OCI-M1 (cell line): ENCODE data around the gene FAM174C.

ENCODE experiments used
- DNase-seq: peaks from one replicate; lab custom pipeline; 2025; lab: John Stamatoyannopoulos, UW

The FAM174C gene

DNA sequence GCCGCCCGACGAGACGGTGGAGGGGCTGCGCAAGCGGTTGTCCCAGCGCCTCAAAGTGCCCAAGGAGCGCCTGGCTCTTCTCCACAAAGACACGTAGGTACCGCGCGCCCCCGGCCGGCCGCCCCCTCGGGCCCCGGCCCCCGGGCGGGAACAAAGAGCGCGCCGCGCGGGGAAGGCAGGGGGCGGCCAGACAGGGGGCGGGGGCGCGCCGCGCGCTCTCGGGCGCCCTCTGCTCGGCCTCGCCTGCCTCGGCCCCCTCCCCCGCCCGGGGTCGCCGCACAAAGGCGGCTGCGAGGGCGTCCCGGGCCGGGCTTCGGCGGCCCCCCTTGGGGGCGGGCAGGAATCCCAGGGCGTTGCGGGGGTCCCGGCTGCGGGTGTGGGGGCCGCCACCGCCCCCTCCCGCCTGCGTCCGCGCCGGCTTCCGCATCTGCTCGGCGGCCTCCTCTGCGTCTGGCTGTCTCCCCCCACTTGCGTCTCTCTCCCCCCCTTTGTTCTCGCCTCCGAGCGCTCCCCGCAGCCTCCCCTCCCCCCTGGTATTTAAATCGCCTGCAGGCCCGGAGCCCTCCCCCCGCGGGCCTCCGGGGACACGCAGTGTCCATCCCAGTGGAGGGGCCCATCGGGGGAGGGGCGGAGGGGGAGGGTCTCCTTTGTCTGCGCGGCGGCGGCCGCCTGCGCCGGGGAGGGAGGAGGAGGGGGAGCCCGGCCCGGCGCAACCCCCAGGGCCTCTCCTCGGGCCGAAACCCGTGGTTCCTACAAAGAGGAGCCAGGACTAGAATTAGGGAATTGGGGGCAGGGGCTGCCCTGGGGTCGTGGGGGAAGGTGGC, 24.7 kb upstream of the FAM174C start:
- DNase-seq: peak; percentile 65

DNA sequence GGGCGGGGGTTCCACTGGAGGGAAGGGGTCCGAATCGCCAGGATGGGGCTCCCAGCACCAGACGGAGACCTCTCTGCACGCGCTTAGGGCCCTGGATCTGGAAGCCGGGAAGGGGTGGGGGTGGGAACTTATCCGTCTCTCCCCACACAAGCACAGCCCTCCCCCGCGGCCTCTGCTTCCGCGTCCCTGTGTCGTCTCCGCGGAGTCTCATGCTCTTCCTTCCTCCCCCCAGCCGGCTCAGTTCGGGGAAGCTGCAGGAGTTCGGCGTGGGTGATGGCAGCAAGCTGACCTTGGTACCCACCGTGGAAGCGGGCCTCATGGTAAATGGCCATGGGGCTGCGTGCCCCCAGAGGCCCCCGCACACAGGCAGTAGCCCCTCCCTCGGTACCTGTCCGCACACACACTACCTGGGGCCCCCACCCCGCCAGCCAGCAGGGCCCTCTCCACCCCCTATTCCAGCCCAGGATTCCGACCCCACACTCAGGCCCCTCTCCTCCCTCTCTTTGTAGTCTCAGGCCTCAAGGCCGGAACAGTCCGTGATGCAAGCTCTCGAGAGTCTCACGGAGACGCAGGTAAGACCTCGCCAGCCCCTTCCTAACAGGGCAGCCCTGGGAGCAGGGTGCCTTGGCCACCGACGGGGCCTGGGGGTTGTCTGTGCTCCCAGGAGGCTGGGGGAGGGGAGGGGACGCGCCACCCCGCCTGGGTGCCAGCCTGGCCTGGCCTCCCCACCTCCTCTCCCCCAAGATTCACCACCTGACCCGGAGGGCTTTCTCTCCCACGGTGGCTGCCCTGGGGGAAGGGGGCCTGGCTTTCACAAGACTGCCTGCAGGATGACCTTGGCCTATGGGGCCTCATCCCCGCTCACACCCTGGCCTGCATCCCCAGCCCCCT, 23.8 kb upstream of the FAM174C start:
- DNase-seq: peak; percentile 76

DNA sequence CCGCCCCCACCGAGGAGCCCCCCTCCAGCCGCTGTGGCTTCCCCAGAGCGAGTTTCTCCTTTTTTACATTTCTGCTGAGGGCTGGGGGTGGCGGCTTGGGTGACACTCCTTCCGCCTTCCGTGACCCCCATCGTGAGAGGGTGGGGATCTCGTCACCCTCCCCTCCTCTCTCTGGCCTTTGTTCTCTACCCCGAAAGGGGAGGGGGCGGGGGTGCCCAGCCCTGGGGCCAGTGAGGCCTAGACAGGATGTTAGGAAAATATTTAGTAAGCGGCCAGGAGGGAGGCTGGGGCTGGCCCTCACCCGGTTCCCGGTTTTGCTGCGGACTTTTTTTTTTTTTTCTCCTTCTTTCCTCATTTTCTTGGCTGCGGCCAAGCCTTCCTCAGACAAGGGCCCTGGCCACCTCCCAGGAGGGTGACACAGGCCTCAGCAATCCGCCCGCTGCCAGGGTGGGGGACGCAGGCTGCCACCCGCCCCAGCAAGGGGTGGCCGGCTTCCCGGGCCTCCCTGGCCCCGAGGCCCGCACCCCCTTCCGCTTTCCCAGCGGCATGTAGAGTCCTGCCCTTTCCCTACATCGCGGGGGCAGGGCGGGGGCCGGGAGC, 23.0 kb upstream of the FAM174C start:
- DNase-seq: peak; percentile 64

DNA sequence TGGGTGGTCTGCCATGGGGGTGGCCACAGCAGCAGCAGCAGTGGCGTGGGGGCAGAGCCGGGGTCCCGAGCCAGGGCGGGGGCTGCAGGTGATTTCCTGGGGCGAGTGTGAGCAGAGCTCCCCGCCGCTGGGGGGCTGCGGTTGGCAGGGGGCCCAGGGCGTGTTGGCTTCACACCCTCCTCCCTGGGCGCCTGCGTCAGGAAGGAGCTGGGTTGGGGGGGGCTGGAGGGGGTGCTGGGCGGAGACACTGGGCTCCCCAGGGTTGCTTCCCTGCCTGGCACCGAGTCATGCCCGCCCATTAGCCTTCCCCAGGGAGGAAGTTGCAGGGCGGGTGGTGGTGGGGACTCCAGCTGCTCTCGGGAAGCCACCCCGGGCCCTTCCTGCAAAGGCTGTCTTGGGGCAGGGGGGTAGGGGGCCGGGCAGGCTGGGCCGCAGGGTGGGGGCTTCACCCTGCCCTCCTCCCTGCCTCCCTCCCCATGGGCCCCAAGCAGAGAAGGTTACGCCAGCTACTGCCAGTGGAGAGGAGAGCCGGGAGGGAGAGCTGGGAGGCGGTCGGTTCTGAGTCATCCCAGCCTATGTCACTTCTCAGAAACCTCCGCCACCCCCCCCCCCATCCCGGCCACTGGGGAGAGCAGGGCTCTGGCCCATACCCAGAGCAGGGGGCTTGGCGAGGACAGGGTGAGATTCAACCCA, 22.4 kb upstream of the FAM174C start:
- DNase-seq: peak; percentile 87

DNA sequence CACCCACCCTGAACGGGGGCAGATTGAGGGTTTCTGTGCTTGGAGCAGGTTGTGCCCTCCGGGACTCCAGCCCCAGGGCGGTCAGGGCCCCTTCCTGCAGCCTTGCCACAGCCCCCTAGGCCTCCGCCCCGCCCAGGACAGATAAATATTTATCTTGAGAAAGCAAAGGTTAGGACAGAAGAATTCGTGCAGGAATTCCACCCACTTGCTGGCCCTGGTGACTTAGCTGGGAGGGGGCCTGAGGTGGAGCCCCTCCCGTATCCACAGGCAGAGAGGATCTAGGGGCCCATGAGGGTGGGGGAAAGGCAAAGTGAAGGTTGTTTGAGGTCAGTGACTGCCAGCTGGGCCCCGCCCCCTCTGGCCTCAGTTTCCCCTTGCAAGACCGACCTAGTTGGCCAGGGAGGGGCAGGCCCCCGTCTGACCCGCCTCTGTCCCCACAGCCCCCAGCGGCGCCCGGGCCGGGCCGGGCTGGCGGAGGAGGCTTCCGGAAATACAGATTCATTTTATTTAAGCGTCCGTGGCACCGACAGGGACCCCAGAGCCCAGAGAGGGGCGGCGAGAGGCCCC, 21.7 kb upstream of the FAM174C start:
- DNase-seq: peak; percentile 87

DNA sequence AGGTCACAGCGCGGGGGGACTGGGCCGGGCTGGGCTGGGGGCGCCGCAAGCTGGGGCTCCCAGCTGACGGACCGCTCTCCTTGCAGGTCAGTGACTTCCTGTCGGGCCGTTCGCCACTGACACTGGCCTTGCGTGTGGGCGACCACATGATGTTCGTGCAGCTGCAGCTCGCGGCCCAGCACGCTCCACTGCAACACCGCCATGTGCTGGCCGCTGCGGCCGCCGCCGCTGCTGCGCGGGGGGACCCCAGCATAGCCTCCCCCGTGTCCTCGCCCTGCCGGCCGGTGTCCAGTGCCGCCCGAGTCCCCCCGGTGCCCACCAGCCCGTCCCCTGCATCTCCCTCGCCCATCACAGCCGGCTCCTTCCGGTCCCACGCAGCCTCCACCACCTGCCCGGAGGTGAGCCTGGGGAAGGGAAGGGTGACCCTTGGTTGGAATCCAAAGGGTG, 21.2 kb upstream of the FAM174C start:
- DNase-seq: no peak

DNA sequence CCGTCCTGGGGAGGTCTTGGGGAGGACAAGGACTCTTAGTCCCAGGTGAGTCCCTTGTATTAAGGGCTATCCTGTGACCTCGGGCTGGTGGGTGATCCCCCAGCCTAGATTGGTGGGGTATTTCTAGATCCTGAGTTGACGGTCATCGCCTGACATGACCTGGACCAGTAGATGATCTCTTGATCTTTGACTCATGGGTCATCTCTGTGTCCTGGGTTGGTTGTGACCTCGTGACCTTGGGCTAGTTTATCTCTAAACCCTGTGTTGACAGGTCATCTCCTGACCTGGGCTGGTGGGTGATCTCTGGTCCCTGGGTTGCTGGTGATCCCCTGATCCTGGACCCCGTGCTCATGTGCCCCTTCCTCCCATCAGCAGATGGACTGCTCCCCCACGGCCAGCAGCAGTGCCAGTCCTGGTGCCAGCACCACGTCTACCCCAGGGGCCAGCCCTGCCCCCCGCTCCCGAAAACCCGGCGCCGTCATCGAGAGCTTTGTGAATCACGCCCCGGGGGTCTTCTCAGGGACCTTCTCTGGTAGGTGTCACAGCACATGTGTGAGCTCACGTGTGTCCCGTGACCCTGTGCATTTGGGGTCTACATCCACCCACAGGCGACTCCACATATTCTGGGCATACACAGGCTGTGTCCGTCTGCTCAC, 20.7 kb upstream of the FAM174C start:
- no peak for DNase-seq

DNA sequence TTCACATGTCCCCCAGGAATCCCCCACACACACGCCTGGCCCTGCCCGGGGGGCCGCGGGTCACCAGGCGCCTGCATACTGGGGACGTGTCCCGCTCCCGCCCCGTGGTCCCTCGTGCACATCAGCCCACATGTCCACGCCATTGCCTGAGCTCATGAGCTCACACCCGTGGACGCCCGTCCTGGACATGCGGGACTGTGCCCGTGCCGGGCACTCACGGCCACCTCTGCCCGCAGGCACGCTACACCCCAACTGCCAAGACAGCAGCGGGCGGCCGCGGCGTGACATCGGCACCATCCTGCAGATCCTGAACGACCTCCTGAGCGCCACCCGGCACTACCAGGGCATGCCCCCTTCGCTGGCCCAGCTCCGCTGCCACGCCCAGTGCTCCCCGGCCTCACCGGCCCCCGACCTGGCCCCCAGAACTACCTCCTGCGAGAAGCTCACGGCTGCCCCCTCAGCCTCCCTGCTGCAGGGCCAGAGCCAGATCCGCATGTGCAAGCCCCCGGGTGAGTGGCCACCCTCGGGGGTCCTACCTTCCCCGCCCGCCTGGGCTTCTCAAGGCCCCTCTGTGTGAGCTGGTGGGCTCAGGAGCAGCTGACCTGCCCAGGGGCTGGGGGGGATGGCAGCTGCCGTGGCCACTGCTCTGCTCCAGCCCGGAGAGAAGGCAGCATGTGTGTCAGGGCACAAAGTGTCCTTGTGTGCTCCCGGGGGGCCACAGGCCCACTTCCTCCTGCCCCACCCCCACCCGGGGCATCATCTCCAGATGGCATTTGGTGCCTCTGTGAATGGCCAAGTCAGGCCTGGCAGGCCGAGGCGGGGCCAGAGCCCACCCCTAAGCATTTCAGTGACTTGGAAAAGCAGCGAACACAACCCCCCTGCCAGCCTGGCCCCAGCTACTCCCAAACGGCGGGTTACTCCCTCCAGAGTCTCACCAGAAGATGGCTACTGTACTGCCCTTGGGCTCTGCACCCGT, 19.9 kb upstream of the FAM174C start:
- DNase-seq: no peak

DNA sequence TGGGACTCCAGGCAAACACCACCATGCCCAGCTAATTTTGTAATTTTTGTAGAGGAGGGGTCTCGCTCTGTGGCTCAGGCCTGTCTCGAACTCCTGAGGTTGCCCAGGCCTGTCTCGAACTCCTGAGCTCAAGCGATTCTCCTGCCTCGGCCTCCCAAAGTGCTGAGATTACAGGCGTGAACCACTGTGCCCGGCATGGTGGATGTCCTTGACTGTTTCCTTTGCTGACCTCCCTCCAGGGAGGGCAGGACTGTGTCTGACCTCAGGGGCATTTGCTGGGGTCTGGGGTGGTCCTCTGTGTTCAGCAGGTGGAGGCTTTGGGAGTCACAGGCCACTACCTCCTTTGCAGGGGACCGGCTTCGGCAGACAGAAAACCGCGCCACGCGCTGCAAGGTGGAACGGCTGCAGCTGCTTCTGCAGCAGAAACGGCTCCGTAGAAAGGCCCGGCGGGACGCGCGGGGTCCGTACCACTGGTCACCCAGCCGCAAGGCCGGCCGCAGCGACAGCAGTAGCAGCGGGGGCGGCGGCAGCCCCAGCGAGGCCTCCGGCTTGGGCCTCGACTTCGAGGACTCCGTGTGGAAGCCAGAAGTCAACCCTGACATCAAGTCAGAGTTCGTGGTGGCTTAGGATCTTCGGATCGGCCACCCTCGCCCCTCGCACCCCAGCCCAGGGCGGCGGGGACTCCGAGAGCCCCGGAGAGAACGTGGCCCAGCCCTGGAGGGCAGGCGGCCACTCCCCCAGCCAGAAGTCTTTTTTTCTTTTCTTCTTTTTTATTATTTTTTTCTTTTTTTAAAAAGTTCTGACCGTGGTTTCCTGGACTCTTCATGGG, 18.5 kb upstream of the FAM174C start:
- DNase-seq: no peak

DNA sequence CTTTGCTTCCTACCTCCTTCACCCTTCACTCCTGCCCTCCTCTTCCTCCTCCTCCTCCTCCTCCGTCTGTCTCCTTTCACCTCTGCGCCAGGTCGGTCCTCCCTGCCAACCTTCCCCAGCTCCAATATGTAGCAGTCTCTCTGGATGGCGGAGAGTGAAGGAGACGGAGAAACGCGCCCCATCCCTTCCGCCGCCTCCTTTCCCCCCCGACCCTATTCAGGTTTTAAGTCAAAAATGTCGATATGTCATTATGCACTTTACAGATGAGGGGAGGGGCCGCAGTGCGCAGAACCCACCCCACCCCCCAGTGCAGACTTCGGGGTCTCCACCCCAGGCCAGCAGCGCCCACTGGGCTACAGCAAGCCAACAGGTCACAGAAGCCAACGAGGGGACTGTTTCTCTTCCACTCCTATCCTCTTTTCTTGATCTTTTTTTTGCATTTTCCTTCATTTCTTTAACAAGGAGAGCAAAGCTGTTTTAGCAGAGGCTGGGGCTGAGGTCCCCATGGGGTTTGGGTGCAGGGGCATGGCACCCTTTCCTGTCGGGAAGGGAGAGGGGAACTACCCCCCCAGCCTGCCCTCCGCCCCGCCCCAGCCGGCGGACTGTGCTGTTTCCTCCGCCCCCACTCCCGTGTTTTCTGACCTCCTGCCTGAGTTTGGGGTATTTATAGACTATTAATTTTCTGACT, 17.7 kb upstream of the FAM174C start:
- no peak for DNase-seq

DNA sequence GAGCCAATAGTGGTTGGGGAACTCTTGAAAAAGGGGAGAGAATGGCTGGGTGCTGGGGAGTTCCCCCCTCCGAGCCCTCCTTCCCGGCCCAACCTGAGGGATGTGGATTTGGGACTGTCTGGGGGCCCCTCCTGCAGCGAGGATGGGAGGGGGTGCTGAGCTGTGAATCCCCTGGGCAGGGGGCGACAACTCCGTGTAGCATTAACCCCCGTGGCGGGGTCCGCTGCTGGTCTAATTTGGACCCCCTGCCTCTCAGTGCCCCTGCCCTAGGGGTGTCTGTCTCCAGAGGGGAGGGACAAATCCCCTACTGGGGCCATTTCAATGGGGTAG, 17.2 kb upstream of the FAM174C start:
- DNase-seq: no peak

DNA sequence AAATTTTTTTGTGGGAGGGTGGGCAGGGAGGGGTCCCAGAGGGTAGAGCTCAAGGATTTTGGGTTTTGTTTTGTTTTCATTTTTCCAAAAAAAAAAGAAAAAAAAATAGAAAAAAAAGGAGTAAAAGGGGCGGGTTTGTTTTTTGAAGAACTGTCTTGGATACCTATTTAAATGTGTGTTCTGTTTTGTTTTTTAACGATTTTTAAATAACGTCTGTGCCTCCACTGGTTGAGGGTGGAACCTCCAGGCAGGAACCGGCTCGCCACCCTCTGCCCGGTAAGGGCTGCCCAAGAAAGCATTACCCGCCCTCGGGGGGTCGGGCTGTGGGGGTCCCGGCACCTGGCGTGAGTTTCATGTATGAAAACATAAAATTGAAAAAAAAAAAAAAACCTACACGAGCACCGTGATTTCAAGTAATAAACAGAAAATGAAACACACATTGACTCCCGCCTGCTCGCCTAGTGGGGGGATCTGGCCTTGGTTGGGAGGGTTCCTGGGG, 16.6 kb upstream of the FAM174C start:
- DNase-seq: peak; percentile 54

DNA sequence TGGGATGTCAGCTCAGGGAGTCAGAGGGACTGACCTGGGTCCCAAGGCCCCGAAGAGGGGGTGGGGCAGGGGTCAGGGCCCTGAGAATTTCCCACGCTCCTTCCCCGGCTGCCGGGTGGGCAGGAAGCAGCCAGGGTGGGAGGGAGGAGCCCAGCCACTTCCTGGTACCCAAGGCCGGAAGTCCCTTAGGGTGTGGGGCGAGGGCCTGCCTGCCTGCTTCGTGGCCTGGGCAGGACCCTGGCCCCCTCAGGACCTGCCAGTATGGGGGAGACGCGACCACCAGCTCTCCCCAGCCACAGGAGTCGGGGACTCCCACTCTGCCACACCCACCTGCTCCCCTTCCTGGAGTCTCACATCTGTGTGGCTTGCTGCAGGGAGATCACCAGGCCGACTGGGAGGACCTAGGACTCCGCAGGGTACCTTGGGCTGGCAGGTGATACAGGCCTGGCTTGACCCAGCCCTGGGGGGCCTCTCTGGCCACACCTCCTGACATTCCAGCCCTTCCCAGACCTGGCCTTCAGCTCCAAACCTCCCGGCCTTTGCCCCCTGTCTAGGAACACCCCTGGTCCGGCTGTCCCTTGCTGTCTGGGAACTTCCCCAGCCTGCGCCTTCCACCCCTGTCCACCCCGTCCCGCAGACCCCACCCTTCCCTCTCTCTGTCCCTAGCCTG, 16.0 kb upstream of the FAM174C start:
- peak; percentile 74 for DNase-seq

DNA sequence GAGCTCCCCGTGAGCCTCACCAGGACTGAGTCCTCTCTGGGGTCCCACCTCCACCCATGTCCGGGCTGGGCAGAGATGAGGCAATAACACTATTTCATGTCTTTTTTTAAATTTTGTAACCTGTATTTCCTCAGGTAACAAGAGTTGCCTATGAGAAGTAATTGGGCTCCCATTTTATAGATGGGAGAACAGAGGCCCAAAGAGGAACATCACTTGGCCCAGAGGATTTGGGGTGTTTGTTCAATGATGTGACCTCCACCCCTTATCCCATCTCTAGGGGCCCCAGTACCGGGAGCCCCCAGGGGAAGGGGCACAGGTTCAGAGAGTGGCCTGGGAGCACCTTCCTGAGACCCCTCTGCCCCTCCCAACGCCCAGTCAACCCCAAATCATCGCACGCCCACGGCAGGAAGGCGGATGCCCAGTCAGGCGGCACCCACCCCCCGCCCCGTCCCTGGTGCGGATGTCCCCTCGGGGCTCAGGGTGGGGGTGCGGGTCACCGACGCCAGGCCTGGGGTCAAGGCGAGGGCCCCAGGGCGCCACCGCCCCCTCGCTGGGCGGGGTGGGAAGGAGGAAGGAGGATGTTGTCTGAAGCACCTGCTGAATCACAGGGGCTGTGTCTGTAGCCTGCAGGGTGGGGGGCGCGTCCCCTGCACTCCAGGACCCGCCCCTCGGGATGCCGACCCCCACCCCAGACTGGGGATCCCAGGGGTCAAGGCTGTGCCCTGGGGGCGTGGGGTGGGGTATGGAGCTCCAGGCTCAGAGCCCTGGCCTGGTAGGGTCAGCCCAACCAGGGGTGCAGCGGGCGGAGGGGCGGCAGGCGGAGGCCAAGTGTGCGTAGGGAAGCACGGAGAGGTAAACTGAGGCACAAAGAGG, 15.2 kb upstream of the FAM174C start:
- DNase-seq: peak; percentile 53

DNA sequence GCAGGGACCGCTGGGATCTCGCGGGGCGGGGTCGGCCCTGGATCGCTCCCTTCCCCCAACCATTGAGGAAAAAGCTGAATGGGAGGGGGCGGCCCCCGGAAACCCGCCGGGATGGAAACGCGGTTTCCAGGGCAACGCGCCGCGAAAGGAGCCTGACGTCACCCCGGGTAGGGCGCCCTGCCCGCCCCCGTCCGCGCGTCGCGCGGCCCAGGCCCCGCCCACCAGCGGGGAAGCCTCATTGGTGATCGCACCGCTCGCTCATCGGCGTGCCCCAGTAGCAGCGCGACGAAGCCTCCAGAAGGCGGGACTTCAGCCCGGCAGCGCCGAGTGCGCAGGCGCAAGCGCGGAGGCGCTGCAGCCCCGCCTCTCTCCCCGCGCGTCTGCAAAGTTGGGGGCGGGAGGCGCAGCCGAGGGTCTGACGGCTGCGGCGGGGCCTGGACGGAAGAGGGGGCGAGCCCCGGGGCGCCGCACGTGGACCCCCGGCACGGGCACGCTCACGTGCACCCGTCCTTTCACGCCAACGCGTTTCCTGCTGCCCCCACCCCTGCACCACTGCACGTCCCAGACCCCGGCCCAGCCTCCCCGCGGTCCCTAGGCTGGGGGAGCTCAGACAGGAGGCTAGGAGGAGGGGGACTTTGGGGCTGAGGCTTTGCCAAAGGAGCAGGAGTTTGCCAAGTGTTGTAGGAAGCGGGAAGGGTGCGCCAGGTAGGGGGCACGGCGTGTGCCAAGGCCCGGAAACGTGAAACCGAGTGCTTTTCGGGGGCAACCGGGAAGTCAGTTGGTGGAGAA, 14.4 kb upstream of the FAM174C start:
- DNase-seq: peak; percentile 94

DNA sequence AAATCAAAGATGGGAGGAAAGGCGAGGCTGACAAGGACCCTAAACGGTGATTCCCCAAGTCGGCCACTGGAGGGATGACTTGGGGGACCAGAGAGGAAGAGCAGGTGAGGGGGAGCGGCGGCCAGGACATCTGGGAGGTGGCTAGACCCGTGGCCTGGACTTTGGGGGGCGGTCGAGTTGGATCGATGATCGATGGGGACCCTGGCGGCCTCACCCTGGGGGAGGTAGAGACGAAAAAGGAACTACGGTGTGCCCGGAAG, 13.9 kb upstream of the FAM174C start:
- peak; percentile 28 for DNase-seq
